Stimulated activated CD4-positive, alpha-beta T cell treated with anti-CD3 and anti-CD28 coated beads, Interleukin-1b, Interleukin-23, amount 100 ng/mL, for 48 hours (primary cell): ENCODE results near the gene BACH2.

Experiments used
- DNase-seq: peaks from one replicate; pipeline ENCODE4 v3.0.0-alpha.2; 2020

BACH2 gene

DNA sequence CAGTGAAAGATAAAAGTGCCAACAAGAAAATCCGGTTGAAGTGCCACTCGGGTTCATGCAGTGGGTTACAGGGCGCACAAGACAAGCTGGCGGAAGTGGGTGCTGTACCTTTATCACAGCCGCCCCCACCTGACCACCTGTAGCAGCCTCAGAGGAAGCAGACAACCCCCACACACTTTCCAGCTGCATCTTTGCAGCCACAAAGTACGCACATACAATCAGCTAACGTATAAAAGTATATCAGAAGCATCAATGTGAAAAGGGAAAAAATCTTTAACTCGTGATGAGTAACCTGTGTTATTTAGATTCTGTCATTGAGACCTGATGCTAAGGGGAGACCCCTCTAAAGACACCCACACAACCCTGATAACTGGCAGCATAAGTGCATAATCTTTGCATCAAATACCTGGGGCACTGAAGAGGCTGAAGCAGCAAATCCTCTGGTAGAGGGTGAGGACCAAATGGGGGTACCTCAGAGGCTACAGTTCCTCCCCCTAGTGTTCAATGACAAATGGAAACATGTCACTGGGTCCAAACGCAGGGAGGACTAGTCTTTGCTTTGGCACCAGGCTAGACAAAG lies 22.1 kb downstream of the BACH2 start:
- peak; percentile 95 for DNase-seq

GRCh38 chr6:90273863-90274262 lies 22.8 kb downstream of the BACH2 start:
- DNase-seq = no peak

DNA sequence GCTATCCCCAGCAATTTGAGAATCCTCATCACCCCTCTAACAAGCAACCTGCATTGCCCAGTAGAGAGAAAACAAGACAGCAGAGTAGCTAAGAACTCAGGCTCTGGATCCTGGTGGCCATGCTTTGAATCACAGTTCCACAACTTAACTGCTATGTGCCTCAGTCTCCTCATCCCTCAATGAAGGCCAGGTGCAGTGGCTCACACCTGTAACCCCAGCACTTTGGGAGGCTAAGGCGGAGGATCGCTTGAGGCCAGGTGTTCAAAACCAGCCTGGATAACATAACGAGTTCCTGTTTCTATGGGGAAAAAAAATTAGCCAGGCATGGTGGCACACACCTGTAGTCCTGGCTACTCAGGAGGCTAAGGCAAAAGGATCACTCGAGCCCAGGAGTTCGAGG lies 23.7 kb downstream of the BACH2 start:
- no peak for DNase-seq

DNA sequence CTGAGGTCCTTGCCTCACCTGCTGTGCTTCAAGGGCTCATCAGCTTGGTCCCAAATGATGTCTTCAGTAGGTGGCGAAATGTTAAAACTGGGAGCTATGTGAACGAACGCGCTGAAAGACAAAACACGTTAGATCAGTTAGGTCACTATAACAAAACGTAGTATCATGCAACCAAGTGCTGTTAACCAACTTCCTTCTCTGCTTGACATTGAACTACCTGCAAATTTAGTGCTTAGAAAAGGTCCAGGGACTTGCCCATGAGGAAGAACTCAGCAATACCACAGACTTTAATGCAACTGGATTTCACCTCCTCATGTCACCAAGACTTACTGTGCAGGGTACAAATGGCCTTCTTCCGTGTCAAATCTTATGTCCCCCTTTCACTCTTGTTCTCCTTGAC lies 24.8 kb downstream of the BACH2 start:
- DNase-seq = no peak

DNA sequence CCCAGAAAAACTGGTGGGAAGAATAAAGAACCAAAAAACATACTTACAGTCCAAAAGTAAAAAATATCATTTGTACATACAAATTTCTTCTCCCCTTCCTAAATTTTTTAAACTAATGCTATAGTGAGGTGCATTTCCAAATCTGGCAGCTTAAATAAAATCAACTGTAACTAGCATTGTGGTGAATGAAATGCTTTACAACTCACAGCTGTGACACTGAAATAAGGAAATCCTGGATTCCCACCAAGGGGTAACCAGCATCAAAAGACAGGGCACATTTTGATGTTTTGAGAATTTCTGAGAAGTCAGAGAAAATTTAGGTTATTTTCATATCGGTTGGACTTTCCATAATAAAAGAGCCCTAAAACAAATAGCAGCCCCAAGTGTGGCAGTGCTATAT lies 27.3 kb downstream of the BACH2 start:
- DNase-seq = no peak

DNA sequence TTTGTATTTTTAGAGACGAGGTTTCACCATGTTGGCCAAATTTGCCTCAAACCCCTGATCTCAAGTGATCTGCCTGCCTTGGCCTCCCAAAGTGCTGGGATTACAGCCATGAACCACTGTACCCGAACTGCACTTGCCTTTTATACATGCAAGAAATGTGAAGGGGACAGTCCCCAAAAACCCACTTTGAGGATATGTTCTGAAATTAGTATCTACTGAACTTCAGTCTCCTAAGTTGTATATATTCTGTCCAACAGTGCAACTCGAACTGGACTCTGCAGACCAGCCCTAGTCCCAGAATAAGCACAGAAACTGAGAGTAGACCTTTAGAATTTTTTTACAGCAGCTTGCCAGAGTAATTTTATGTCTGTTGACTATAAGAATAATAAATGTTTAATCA lies 28.5 kb downstream of the BACH2 start:
- no peak for DNase-seq

DNA sequence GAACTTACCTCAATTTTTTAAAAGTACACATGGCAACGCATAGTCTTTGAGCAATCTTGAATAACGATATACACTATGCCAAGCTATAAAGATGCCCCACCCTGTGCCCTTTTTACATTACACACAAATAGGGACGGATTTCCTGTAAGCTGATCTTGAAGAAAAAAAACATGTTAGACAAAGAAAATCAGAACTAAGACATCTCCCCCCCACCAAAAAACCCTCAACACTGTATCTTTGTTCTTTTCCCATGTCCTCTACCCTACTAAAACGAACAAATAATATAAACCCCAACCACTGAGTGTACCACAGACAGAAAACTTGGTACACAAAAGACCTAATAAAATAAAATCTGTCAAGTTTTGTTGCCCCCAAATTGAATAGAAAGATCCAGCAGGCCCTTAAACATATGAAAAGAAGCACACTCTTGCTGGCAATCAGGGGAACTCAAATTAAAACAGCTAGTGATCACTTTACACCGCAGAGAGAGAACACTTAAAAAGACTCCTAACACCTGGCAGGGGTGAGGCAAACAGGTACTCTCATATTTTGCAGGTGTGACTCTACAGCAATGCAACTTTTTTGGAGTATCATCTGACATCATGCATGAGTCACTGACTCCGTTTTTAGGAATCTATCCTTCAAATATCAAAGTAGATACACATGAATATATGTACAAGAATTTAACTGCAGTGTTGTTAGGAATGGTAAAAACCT lies 29.6 kb downstream of the BACH2 start:
- peak; percentile 37 for DNase-seq

- DNase-seq = no peak
These were observed 32.1 kb downstream of the BACH2 start for GRCh38 chr6:90264561-90264960.

DNA sequence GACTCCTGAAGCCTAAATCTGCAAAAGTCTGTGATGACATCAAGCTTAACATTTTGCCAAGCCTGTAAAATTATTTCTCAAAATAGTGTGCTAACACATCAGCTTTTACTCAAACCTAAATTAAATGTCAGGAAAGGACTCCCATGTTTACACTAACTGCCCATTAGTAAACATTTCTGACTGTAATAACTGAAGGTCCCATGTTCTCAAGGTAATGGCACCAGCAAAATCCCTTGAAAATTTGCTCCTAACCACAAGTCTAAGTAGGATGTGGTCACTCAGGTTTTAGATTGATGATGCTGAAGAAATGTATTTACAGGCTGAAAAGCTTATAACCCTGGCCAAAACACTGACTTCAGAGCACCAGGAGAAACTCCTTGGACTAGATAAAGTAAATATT lies 33.0 kb downstream of the BACH2 start:
- no peak for DNase-seq

- DNase-seq = no peak
These were observed 34.8 kb downstream of the BACH2 start for GRCh38 chr6:90261801-90262200.

DNA sequence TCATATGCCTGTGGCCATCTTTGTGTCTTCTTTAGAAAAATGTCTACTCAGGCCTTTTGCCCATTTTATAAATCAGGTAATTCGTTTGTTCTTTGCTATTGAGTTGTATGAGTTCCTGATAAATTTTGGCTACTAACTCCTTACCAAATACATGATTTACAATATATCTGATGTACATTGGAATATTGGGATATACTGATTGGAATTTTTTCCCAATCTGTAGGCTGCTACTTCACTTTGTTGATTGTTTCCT lies 39.2 kb downstream of the BACH2 start:
- DNase-seq = no peak

DNA sequence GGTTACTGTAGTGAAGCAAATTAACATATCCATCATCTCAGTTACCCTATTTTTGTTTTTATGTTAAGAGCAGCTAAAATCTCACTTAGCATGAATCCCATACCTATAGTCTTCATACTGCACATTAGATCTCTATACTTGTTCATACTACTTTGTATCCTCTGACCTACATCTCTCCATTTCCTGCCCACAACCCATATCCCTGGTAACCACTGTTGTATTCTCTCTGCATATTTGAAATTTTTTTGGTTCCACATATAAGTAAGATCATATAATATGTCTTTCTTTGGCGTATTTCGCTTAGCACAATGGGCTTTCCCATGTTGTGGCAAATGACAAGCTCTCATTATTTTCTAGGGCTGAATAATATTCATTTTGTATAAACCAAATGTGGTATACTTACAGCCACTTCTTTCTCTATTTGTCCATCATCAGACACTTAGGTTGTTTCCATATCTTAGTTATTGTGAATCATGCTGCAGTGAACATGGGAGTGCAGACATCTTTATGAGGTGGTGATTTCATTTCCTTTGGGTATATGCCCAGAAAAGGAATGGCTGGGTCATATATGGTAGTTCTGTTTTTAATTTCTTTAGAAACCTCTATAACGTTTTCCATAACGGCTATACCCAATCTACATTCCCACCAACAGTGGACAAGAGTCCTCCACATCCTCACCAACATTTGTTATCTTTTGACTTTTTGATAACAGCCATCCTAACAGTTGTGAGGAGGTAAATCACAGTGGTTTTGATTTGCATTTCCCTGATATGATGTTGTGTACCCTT lies 39.8 kb downstream of the BACH2 start:
- no peak for DNase-seq

DNA sequence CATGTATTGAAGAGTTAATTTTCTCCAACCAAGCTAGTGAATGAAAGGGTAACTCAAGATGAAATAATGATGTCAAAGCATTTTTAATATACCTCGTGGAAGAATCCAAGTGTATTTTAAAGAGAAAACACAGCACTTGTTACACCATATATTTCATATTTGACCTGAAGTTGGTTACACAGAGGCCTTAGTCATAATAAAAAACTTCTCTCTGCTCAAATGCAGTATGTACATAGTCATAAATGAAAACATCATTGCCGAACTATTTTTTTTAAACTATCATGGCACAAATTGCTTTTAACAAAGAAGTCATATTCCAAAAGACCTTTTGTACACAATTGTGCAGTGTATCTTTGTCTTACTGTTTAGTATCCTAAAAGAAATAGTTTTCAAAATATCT lies 43.0 kb downstream of the BACH2 start:
- DNase-seq = no peak

GRCh38 chr6:90251295-90251992 lies 45.2 kb downstream of the BACH2 start:
- DNase-seq = no peak

- no peak for DNase-seq
These were observed 46.2 kb downstream of the BACH2 start for GRCh38 chr6:90250405-90250804.

- DNase-seq = peak; percentile 67
These were observed 47.2 kb downstream of the BACH2 start for GRCh38 chr6:90249458-90249857.

GRCh38 chr6:90249034-90249433 lies 47.6 kb downstream of the BACH2 start:
- DNase-seq = peak; percentile 58

GRCh38 chr6:90247262-90247661 lies 49.4 kb downstream of the BACH2 start:
- no peak for DNase-seq

DNA sequence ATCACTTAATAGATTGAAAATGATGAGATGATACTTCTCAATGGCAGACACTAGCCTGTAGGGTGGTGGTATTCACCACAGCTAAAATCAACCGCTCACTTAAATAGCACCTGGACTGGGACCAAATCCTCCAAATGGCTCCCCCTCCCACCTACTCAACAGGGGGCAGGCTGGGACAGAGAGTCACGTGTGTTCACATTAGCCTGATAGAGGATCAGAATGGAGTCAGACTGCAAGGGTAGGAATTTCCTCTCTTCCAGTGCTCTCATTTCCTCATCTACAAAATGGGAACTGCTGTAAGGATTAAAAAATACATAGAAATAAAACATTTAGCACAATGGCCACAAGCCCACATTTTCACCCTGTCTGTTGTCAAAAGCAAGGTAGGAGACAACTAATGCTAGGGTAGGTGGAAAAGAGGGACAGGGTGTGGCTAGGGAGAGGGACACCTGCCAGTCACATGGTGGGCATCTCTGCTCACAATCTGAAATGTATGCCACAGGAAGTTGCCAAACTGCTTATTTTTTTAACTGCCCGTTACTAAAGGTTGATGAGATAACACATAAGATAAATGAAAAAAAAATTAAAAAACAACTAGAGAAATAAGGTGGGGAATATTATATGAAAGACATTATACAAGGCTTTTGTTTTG lies 55.3 kb downstream of the BACH2 start:
- DNase-seq = no peak

GRCh38 chr6:90238496-90239266 lies 58.0 kb downstream of the BACH2 start:
- DNase-seq = no peak

GRCh38 chr6:90237350-90237990 lies 59.2 kb downstream of the BACH2 start:
- no peak for DNase-seq

- peak; percentile 85 for DNase-seq
These were observed 62.6 kb downstream of the BACH2 start for GRCh38 chr6:90233994-90234393.
